Peyer's patch (tissue), 4 donors: Measurements from ENCODE around the gene CCDC57. TPM values are rescaled to one million over a fixed set of nuclear protein-coding genes. Genes with fewer than 3 reads are reported as not detected.

Source experiments
- DNase-seq, 3 donors: peaks; one replicate each; pipeline ENCODE4 v3.0.0-alpha.2; 2017 to 2019
- H3K27ac ChIP-seq, 4 donors: fragments of 200-600 bp; sonication (generic); one replicate each; pipeline ENCODE4 v1.5.1; 2016 to 2019
- H3K27me3 ChIP-seq, 2 donors: fragments of 200-600 bp; sonication (generic); one replicate each; pipeline ENCODE4 v1.5.1; 2019
- H3K36me3 ChIP-seq, 3 donors: fragments of 200-600 bp; sonication (generic); one replicate each; pipeline ENCODE4 v1.5.1; 2016 to 2019
- H3K4me1 ChIP-seq, 4 donors: fragments of 200-600 bp; sonication (generic); one replicate each; pipeline ENCODE4 v1.5.1; 2016 to 2019
- H3K4me3 ChIP-seq, 4 donors: fragments of 200-600 bp; sonication (generic); 1 replicate in 3 of 4; 2 replicates in 1 of 4; pipeline ENCODE4 v1.5.1; 2016 to 2019; ENCODE audit warnings: mild to moderate bottlenecking in 1 of 4
- H3K9me3 ChIP-seq, 4 donors: fragments of 200-600 bp; sonication (generic); one replicate each; pipeline ENCODE4 v1.5.1; 2016 to 2019; ENCODE audit warnings: mild to moderate bottlenecking in 1 of 4
- CTCF ChIP-seq, 6 experiments: fragments of 450-650 bp in 4 of 6; fragments of 200-600 bp in 2 of 6; sonication (generic) in 1 of 6; IDR thresholded peaks; one replicate each; pipeline ENCODE4 v1.5.1; 2017 to 2019; ENCODE audit warnings: antibody characterized with exemption in 6 of 6, mild to moderate bottlenecking in 3 of 6, moderate library complexity in 1 of 6
- POLR2A ChIP-seq, 2 donors: fragments of 450-650 bp; IDR thresholded peaks; one replicate each; pipeline ENCODE4 v1.5.1; 2017; ENCODE audit warnings: antibody characterized with exemption in 2 of 2, mild to moderate bottlenecking in 2 of 2, moderate library complexity in 2 of 2
- total RNA-seq, 4 donors: library from RNA; depleted of rRNA; stranded (reverse); fragments of >200 nt; gene quantifications; one replicate each; pipeline ENCODE4 v1.1.0, GENCODE V29; 2016

The CCDC57 gene
- total RNA-seq, 4 donors from 2014 or later: 28.2 to 144 (median 79.8) TPM

GRCh38 chr17:82200135-82200534 is 12.5 kb downstream of the CCDC57 start:
- Histone ChIP-seq H3K27me3 (no peaks in the 10 kb centered on the region), H3K4me3 (no peak overlapping the region), H3K36me3 (peaks cover 0 to 4% (median 0%) of the 10 kb centered on the region in 3 donors), H3K9me3 (no peaks in the 10 kb centered on the region), H3K4me1 (peaks cover 0 to 3% (median under 1%) of the 10 kb centered on the region in 4 donors), H3K27ac (peak overlapping the region in 1 of 4 donors; percentile 25)
- no peak for TF ChIP-seq POLR2A (IDR thresholded peaks at IDR 0.05)
- no peak for TF ChIP-seq CTCF (IDR thresholded peaks at IDR 0.05)
- DNase-seq: no peak

GRCh38 chr17:82199496-82199895 is 13.1 kb downstream of the CCDC57 start:
- TF ChIP-seq POLR2A (IDR thresholded peaks at IDR 0.05) (no peak), CTCF (IDR thresholded peaks at IDR 0.05) (no peak)
- DNase-seq: no peak
- Histone ChIP-seq H3K27ac (no peak overlapping the region), H3K27me3 (no peaks in the 10 kb centered on the region), H3K4me1 (peaks cover 0 to 3% (median 0%) of the 10 kb centered on the region in 4 donors), H3K9me3 (no peaks in the 10 kb centered on the region), H3K4me3 (no peak overlapping the region), H3K36me3 (peaks cover 0 to 8% (median 0%) of the 10 kb centered on the region in 3 donors)

GRCh38 chr17:82198092-82198491 is 14.6 kb downstream of the CCDC57 start:
- peaks cover 0 to 8% (median 0%) of the 10 kb centered on the region in 3 donors for H3K36me3 ChIP-seq
- H3K4me1 ChIP-seq: peaks cover 0 to 4% (median 1%) of the 10 kb centered on the region in 4 donors
- no peak for DNase-seq
- no peak overlapping the region for H3K4me3 ChIP-seq
- H3K27me3 ChIP-seq: no peaks in the 10 kb centered on the region
- no peak overlapping the region for H3K27ac ChIP-seq
- H3K9me3 ChIP-seq: no peaks in the 10 kb centered on the region
- TF ChIP-seq CTCF (IDR thresholded peaks at IDR 0.05) (no peak), POLR2A (IDR thresholded peaks at IDR 0.05) (no peak)

- Histone ChIP-seq H3K27ac (no peak overlapping the region), H3K36me3 (peaks cover 0 to 8% (median 0%) of the 10 kb centered on the region in 3 donors), H3K4me1 (peaks cover 0 to 7% (median 0%) of the 10 kb centered on the region in 4 donors), H3K27me3 (no peaks in the 10 kb centered on the region), H3K4me3 (no peak overlapping the region), H3K9me3 (no peaks in the 10 kb centered on the region)
- TF ChIP-seq POLR2A (IDR thresholded peaks at IDR 0.05) (no peak), CTCF (IDR thresholded peaks at IDR 0.05) (no peak)
- no peak for DNase-seq
Observed at GRCh38 chr17:82195675-82196672, 16.7 kb downstream of the CCDC57 start.

GRCh38 chr17:82194765-82195164 is 17.9 kb downstream of the CCDC57 start:
- Histone ChIP-seq H3K27ac (no peak overlapping the region), H3K27me3 (no peaks in the 10 kb centered on the region), H3K9me3 (no peaks in the 10 kb centered on the region), H3K36me3 (peaks cover 0 to 8% (median 0%) of the 10 kb centered on the region in 3 donors), H3K4me1 (peaks cover 0 to 7% (median 0%) of the 10 kb centered on the region in 4 donors), H3K4me3 (no peak overlapping the region)
- DNase-seq: no peak
- no peak for TF ChIP-seq POLR2A (IDR thresholded peaks at IDR 0.05)
- no peak for TF ChIP-seq CTCF (IDR thresholded peaks at IDR 0.05)
